Parietal lobe (tissue), 1 donor: ENCODE data around the gene OR5H6. TPM values are rescaled to one million over a fixed set of nuclear protein-coding genes. Genes with fewer than 3 reads are reported as not detected.

Experiments
- total RNA-seq: library from RNA; depleted of rRNA; stranded (reverse); fragments of >200 nt; gene quantifications from one replicate; pipeline ENCODE4 v1.2.3, GENCODE V29; 2014

OR5H6 gene
- not detected for total RNA-seq

DNA sequence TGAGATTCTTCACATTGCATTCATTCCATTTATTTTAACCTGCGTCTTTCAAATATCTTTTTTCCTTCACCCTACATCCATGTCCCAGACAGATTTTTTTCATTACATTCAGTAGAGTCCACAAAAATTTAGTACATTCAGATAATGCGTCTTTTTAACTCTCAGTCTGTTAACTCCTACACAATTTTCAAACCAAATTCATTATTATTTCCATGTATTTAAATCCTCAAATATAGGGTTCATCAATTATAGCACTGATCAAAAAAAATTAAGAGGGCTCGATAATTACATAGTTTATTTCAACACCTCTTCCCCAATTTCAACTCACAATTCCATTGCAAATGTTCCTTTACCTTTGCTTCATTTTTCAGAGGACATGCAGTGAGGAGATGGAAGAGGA, at the start of gene OR5H6:
TSS of gene OR5H6 (plus strand) at position 301 of the 400 bp plus-strand sequence. CDS start at position 390, 89 bp downstream.

DNA sequence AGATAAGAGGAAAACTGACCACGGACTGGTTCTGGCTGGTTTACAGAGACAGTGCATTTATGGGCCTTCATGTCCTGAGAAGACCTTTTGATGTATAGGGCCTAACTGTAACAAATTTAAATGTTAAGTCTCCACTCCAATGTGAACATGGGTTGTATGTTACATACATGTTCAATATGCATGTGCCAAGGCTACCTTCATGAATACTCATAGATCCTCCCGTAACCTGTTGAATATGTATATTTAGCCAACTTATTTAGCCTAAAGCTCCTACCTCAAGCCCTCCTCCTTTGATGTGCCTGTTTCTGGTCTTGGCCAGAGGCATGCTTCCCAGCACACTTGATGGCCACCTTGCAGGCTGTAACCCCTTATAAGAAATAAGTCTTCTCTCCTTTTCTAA, 18.2 kb downstream of the OR5H6 start, which contains the start of gene OR5H2:
TSS of gene OR5H2 (plus strand) at position 301 of the 400 bp plus-strand sequence. CDS start 398 bp downstream, outside the sequence.

Other genes with a start within 250 kb of the OR5H6 start
- not detected for gene GABRR3, start 228.9 kb upstream of the OR5H6 start, total RNA-seq
- gene OR5AC2, start 177.1 kb upstream of the OR5H6 start, total RNA-seq: not detected
- gene OR5H1, start 133.5 kb upstream of the OR5H6 start, total RNA-seq: not detected
- not detected for gene OR5H14, start 116.8 kb upstream of the OR5H6 start, total RNA-seq
- not detected for gene OR5H15, start 97.5 kb upstream of the OR5H6 start, total RNA-seq
- gene OR5H2, start 18.3 kb downstream of the OR5H6 start, total RNA-seq: not detected
- not detected for gene OR5K4, start 89.6 kb downstream of the OR5H6 start, total RNA-seq
- not detected for gene OR5K3, start 126.4 kb downstream of the OR5H6 start, total RNA-seq
- gene OR5K1, start 199.0 kb downstream of the OR5H6 start, total RNA-seq: not detected
- not detected for gene OR5K2, start 233.4 kb downstream of the OR5H6 start, total RNA-seq